GM19452 (cell line): Measurements from ENCODE around the gene FNDC5.

ENCODE experiments used
- ATAC-seq: cut with Tn5 transposase; IDR thresholded peaks from one replicate; pipeline ENCODE4 v1.9.1; 2021; ENCODE audit not compliant: unreplicated experiment

The FNDC5 gene

GRCh38 chr1:32897082-32898049 is 26.7 kb upstream of the FNDC5 start:
- no peak for ATAC-seq

- ATAC-seq: no peak
Observed at GRCh38 chr1:32896451-32896850, 25.7 kb upstream of the FNDC5 start.

GRCh38 chr1:32895325-32896215 is 24.9 kb upstream of the FNDC5 start:
- no peak for ATAC-seq

GRCh38 chr1:32894681-32895080 is 24.0 kb upstream of the FNDC5 start:
- no peak for ATAC-seq

- ATAC-seq: no peak
Observed at GRCh38 chr1:32894019-32894600, 23.4 kb upstream of the FNDC5 start.

- ATAC-seq: no peak
Observed at GRCh38 chr1:32893198-32894018, 22.7 kb upstream of the FNDC5 start.

- no peak for ATAC-seq
Observed at GRCh38 chr1:32892368-32893197, 21.9 kb upstream of the FNDC5 start.

GRCh38 chr1:32891630-32892029 is 20.9 kb upstream of the FNDC5 start:
- no peak for ATAC-seq

GRCh38 chr1:32891241-32891570 is 20.5 kb upstream of the FNDC5 start:
- ATAC-seq: no peak

- ATAC-seq: no peak
Observed at GRCh38 chr1:32890516-32891240, 20.0 kb upstream of the FNDC5 start.

GRCh38 chr1:32889731-32890278 is 19.1 kb upstream of the FNDC5 start:
- ATAC-seq: no peak

GRCh38 chr1:32888677-32889420 is 18.1 kb upstream of the FNDC5 start:
- no peak for ATAC-seq

GRCh38 chr1:32888134-32888533 is 17.4 kb upstream of the FNDC5 start:
- ATAC-seq: no peak

- no peak for ATAC-seq
Observed at GRCh38 chr1:32887623-32888022, 16.9 kb upstream of the FNDC5 start.

- no peak for ATAC-seq
Observed at GRCh38 chr1:32886828-32887414, 16.2 kb upstream of the FNDC5 start.

- ATAC-seq: no peak
Observed at GRCh38 chr1:32886004-32886827, 15.5 kb upstream of the FNDC5 start, which contains the start of gene HPCA. TSS of gene HPCA (plus strand) at chr1:32886491. CDS start at chr1:32888899, 2,408 bp downstream.

- ATAC-seq: no peak
Observed at GRCh38 chr1:32885676-32886003, 14.9 kb upstream of the FNDC5 start.
